ENCODE results near the gene TSC22D3. TPM values are rescaled to one million over a fixed set of nuclear protein-coding genes. Genes with fewer than 3 reads are reported as not detected.

The TSC22D3 gene
- total RNA-seq, 6 donors from 2014 or later, result 309 to 1,061 (median 406) TPM

- 67 to 80% methylated on average over 1 of the region's 1 CpG for WGBS, 2 donors
- no peak for TF ChIP-seq EP300 (IDR thresholded peaks at IDR 0.05)
- TF ChIP-seq POLR2A (IDR thresholded peaks at IDR 0.05), result peak in 1 of 4 donors; percentile 35
- TF ChIP-seq, protein P1, sequence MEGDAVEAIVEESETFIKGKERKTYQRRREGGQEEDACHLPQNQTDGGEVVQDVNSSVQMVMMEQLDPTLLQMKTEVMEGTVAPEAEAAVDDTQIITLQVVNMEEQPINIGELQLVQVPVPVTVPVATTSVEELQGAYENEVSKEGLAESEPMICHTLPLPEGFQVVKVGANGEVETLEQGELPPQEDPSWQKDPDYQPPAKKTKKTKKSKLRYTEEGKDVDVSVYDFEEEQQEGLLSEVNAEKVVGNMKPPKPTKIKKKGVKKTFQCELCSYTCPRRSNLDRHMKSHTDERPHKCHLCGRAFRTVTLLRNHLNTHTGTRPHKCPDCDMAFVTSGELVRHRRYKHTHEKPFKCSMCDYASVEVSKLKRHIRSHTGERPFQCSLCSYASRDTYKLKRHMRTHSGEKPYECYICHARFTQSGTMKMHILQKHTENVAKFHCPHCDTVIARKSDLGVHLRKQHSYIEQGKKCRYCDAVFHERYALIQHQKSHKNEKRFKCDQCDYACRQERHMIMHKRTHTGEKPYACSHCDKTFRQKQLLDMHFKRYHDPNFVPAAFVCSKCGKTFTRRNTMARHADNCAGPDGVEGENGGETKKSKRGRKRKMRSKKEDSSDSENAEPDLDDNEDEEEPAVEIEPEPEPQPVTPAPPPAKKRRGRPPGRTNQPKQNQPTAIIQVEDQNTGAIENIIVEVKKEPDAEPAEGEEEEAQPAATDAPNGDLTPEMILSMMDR (IDR thresholded peaks at IDR 0.05), result no peak
- Histone ChIP-seq H3K4me3 (no peak overlapping the region), H3K36me3 (no peaks in the 10 kb centered on the region), H3K27ac (peak overlapping the region; percentile 70 to 81 (median 78)), H3K27me3 (no peaks in the 10 kb centered on the region), H3K4me1 (peaks cover 0 to 22% (median 8%) of the 10 kb centered on the region in 4 donors), H3K9me3 (no peaks in the 10 kb centered on the region)
- no peak for DNase-seq
- peak; percentile 65 to 68 for ATAC-seq (ENCODE audit: low FRiP score in 2 of 2)
These were observed 74.0 kb downstream of the TSC22D3 start for GRCh38 chrX:107701493-107702121.

- peaks cover 0 to 22% (median 8%) of the 10 kb centered on the region in 4 donors for H3K4me1 ChIP-seq
- TF ChIP-seq POLR2AphosphoS5 (IDR thresholded peaks at IDR 0.05) (no peak), EP300 (IDR thresholded peaks at IDR 0.05) (no peak), POLR2A (IDR thresholded peaks at IDR 0.05) (no peak)
- TF ChIP-seq, protein P1 (IDR thresholded peaks at IDR 0.05), result no peak
- peak overlapping the region; percentile 70 to 81 (median 78) for H3K27ac ChIP-seq
- DNase-seq, result no peak
- H3K9me3 ChIP-seq, result no peaks in the 10 kb centered on the region
- no peaks in the 10 kb centered on the region for H3K27me3 ChIP-seq
- no peak for ATAC-seq (ENCODE audit: low FRiP score in 2 of 2)
- no peaks in the 10 kb centered on the region for H3K36me3 ChIP-seq
- no peak overlapping the region for H3K4me3 ChIP-seq
These were observed 74.8 kb downstream of the TSC22D3 start for GRCh38 chrX:107700790-107701189.

GRCh38 chrX:107700317-107700774 lies 75.2 kb downstream of the TSC22D3 start:
- Histone ChIP-seq H3K4me3 (no peak overlapping the region), H3K36me3 (no peaks in the 10 kb centered on the region), H3K9me3 (no peaks in the 10 kb centered on the region), H3K4me1 (peaks cover 0 to 22% (median 8%) of the 10 kb centered on the region in 4 donors), H3K27ac (peak overlapping the region; percentile 70 to 81 (median 78)), H3K27me3 (no peaks in the 10 kb centered on the region)
- TF ChIP-seq EP300 (IDR thresholded peaks at IDR 0.05) (peak in 2 of 4 donors; percentile 61 to 73), POLR2AphosphoS5 (IDR thresholded peaks at IDR 0.05) (peak; percentile 28 to 48), POLR2A (IDR thresholded peaks at IDR 0.05) (peak in 1 of 4 donors; percentile 33)
- TF ChIP-seq, protein P1 (IDR thresholded peaks at IDR 0.05), result no peak
- WGBS, 2 donors, result 19 to 20% methylated on average over 3 to 4 of the region's 4 CpGs
- DNase-seq (no peak), ATAC-seq (ENCODE audit: low FRiP score in 2 of 2) (peak; percentile 85 to 90)

- H3K27ac ChIP-seq, result peak overlapping the region; percentile 36 to 80 (median 72)
- H3K4me3 ChIP-seq, result no peak overlapping the region
- peaks cover 0 to 22% (median 8%) of the 10 kb centered on the region in 4 donors for H3K4me1 ChIP-seq
- no peaks in the 10 kb centered on the region for H3K36me3 ChIP-seq
- no peaks in the 10 kb centered on the region for H3K27me3 ChIP-seq
- no peaks in the 10 kb centered on the region for H3K9me3 ChIP-seq
- no peak for DNase-seq
- ATAC-seq (ENCODE audit: low FRiP score in 2 of 2), result peak in 1 of 2 donors; percentile 59
- TF ChIP-seq POLR2AphosphoS5 (IDR thresholded peaks at IDR 0.05), result no peak
- TF ChIP-seq POLR2A (IDR thresholded peaks at IDR 0.05), result no peak
- TF ChIP-seq EP300 (IDR thresholded peaks at IDR 0.05), result no peak
- TF ChIP-seq, protein P1 (IDR thresholded peaks at IDR 0.05), result no peak
- 79 to 84% methylated on average over 2 of the region's 2 CpGs for WGBS, 2 donors
These were observed 76.0 kb downstream of the TSC22D3 start for GRCh38 chrX:107699616-107700015.

Data from upper lobe of left lung (tissue), 6 donors.